Endothelial cell (in vitro differentiated cells): ENCODE measurements around the gene DDX51. TPM values are rescaled to one million over a fixed set of nuclear protein-coding genes. Genes with fewer than 3 reads are reported as not detected.

Experiments
- DNase-seq: peaks from one replicate; pipeline ENCODE4 v3.0.0; 2021; ENCODE audit warnings: low spot score
- H3K27ac Mint-ChIP-seq: one replicate; pipeline ENCODE4 v1.8.0; 2021; ENCODE audit warnings: mixed read lengths, inconsistent platforms; ENCODE audit not compliant: unreplicated experiment
- H3K27me3 Mint-ChIP-seq: one replicate; pipeline ENCODE4 v1.8.0; 2021; ENCODE audit warnings: mild to moderate bottlenecking, moderate library complexity, mixed read lengths, inconsistent platforms; ENCODE audit not compliant: unreplicated experiment
- H3K36me3 Mint-ChIP-seq: one replicate; pipeline ENCODE4 v1.8.0; 2021; ENCODE audit warnings: mild to moderate bottlenecking, low read depth, mixed read lengths, inconsistent platforms; ENCODE audit not compliant: unreplicated experiment
- H3K4me1 Mint-ChIP-seq: one replicate; pipeline ENCODE4 v1.8.0; 2021; ENCODE audit warnings: mild to moderate bottlenecking, mixed read lengths, inconsistent platforms; ENCODE audit not compliant: unreplicated experiment
- H3K4me3 Mint-ChIP-seq: one replicate; pipeline ENCODE4 v1.8.0; 2021; ENCODE audit warnings: mild to moderate bottlenecking, mixed read lengths, inconsistent platforms; ENCODE audit not compliant: unreplicated experiment
- H3K9me3 Mint-ChIP-seq: one replicate; pipeline ENCODE4 v1.8.0; 2021; ENCODE audit warnings: mixed read lengths, inconsistent platforms; ENCODE audit not compliant: unreplicated experiment
- CTCF ChIP-seq: fragments of 200-600 bp; sonication (generic); IDR thresholded peaks from one replicate; pipeline ENCODE4 v1.5.0; 2021; ENCODE audit warnings: antibody characterized with exemption; ENCODE audit not compliant: unreplicated experiment
- total RNA-seq: library from RNA; stranded (reverse); fragmentation: NEBNext Ultra II Directional; extraction: Animal tissue kit (Norgen Biotek cat#: 25700); gene quantifications from one replicate; pipeline ENCODE4 v1.2.1, GENCODE V29; 2021; ENCODE audit not compliant: unreplicated experiment

DDX51 gene
- total RNA-seq, 1 donor from 2014 or later: 16.1 TPM

DNA sequence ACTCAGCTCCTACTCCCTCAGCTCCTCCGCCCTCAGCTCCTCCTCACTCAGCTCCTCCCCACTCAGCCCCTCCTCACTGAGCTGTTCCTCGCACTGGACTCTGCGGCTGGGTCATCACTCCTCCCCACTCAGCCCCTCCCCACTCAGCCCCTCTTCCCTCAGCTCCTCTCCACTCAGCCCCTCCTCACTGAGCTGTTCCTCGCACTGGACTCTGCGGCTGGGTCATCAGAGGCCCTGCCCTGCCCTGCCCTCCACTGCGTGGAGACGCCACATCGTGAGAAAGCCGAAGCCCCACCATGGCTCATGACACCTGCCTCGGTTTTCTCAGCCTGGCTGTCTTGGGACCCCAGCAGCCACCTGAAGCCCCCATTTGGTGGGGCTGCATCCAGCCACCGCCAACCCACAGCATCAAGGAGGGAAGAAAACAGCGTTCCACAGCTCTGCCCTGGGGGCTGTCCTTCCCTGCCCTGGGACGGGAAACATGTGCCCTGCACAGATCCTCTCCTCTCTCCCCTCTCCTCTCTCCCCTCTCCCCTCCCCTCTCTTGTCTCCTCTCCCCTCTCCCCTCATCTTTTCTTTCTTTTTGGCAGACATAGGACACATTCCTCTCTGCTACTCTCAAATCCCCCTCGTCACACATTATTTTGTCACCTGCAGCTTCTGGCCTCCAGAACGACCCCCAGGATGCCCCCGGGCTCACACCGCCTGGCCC, 17.8 kb upstream of the DDX51 start:
- Mint-ChIP-seq H3K36me3 (peaks cover 5% of the 10 kb centered on the region), H3K27ac (no peak overlapping the region), H3K27me3 (peaks cover 9% of the 10 kb centered on the region), H3K4me3 (no peak overlapping the region), H3K4me1 (no peaks in the 10 kb centered on the region), H3K9me3 (no peaks in the 10 kb centered on the region)
- DNase-seq: no peak
- no peak for TF ChIP-seq CTCF

- Mint-ChIP-seq H3K4me1 (no peaks in the 10 kb centered on the region), H3K9me3 (no peaks in the 10 kb centered on the region), H3K4me3 (no peak overlapping the region), H3K27ac (no peak overlapping the region), H3K36me3 (peaks cover 5% of the 10 kb centered on the region), H3K27me3 (peaks cover 8% of the 10 kb centered on the region)
- DNase-seq: no peak
- TF ChIP-seq CTCF: no peak
Observed at GRCh38 chr12:132161036-132161781, 17.1 kb upstream of the DDX51 start.

- no peak overlapping the region for H3K27ac Mint-ChIP-seq
Observed at GRCh38 chr12:132160601-132161035, 16.5 kb upstream of the DDX51 start.

GRCh38 chr12:132160016-132160415, 15.9 kb upstream of the DDX51 start:
- H3K36me3 Mint-ChIP-seq: peaks cover 5% of the 10 kb centered on the region
- H3K27me3 Mint-ChIP-seq: peaks cover 7% of the 10 kb centered on the region
- H3K4me3 Mint-ChIP-seq: no peak overlapping the region
- H3K9me3 Mint-ChIP-seq: no peaks in the 10 kb centered on the region
- no peak for TF ChIP-seq CTCF
- DNase-seq: no peak
- no peaks in the 10 kb centered on the region for H3K4me1 Mint-ChIP-seq
- no peak overlapping the region for H3K27ac Mint-ChIP-seq

More at GRCh38 chr12:132160601-132161035, 16.5 kb upstream of the DDX51 start:
- Mint-ChIP-seq H3K4me3 (no peak overlapping the region), H3K4me1 (no peaks in the 10 kb centered on the region), H3K27me3 (peaks cover 7% of the 10 kb centered on the region), H3K36me3 (peaks cover 5% of the 10 kb centered on the region), H3K9me3 (no peaks in the 10 kb centered on the region)
- no peak for TF ChIP-seq CTCF
- no peak for DNase-seq

DNA sequence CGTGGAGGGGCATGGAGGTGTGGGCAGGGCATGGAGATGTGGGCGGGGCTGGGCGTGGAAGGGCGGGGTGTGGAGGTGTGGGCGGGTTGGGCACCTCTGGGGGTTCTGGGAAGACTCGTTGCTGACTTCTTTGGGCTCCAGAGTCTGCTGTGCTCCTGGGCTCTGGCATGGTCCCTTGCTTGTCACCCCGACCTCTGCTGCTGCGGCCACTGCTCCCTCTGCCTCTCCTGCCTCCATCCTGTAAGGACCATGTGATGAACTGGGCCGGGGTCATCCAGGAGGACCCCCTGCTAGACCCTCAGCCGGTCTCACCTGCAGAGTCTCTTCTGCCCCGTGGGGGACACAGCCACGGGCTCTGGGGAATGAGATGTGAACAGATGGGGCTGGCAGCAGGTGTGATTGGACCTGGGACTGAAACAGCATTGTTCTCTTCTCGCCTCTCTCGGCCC, 15.5 kb upstream of the DDX51 start:
- H3K27ac Mint-ChIP-seq: no peak overlapping the region
- no peaks in the 10 kb centered on the region for H3K9me3 Mint-ChIP-seq
- DNase-seq: no peak
- H3K36me3 Mint-ChIP-seq: peaks cover 5% of the 10 kb centered on the region
- TF ChIP-seq CTCF: no peak
- no peak overlapping the region for H3K4me3 Mint-ChIP-seq
- H3K4me1 Mint-ChIP-seq: no peaks in the 10 kb centered on the region
- peaks cover 6% of the 10 kb centered on the region for H3K27me3 Mint-ChIP-seq
